ENCODE data around the gene MORN2.

MORN2 gene

DNA sequence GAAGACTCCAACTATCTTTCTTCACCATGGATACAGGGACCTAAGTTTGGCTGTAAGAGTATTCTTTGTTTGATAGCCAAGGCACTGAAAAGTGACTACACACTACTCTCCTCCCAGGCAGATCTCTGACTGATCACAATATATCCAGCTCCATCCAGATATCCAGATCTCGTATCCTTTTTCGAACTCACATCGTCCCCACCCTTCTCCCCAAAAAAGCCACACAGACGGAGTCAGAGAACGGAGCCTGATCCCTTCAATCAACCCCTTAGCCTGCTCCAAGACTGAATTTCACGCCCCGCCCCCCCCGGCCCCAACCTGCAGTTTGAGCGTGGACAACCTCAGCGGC lies 575 bp upstream of the MORN2 start:
- Histone ChIP-seq H3K9me2 (replicated peaks; ENCODE audit: low read depth, low read length) (no peaks in the 10 kb centered on the region), H3K36me3 (ENCODE audit: insufficient read depth, low read length) (no peaks in the 10 kb centered on the region), H3K4me1 (ENCODE audit: insufficient read depth, low read length, poor library complexity, severe bottlenecking) (peaks cover 7% of the 10 kb centered on the region), H4K20me1 (ENCODE audit: insufficient read depth, low read length, poor library complexity, severe bottlenecking) (no peaks in the 10 kb centered on the region), H3K27me3 (ENCODE audit: insufficient read depth, low read length, poor library complexity, severe bottlenecking) (no peaks in the 10 kb centered on the region), H2AFZ (ENCODE audit: low read length) (peak overlapping the region; percentile 99), H3K4me3 (ENCODE audit: low read length, poor library complexity, severe bottlenecking) (peak overlapping the region; percentile 89), H3K4me2 (ENCODE audit: low read depth, low read length, poor library complexity, severe bottlenecking) (peak overlapping the region; percentile 92), H3F3A (ENCODE audit: low read depth) (no peaks in the 10 kb centered on the region), H3K79me2 (ENCODE audit: insufficient read depth, low read length) (peaks cover 8% of the 10 kb centered on the region; the same call in 1 of the 2 replicates), H3K9ac (ENCODE audit: low read depth, low read length, poor library complexity, severe bottlenecking) (peak overlapping the region; percentile 73), H3K9me3 (ENCODE audit: insufficient read depth, low read depth, low read length) (no peaks in the 10 kb centered on the region; the same call in 1 of the 2 replicates)
- TF ChIP-seq EZH2phosphoT487 (IDR thresholded peaks at IDR 0.05; ENCODE audit: borderline replicate concordance), result no peak
- TF ChIP-seq, protein P1, sequence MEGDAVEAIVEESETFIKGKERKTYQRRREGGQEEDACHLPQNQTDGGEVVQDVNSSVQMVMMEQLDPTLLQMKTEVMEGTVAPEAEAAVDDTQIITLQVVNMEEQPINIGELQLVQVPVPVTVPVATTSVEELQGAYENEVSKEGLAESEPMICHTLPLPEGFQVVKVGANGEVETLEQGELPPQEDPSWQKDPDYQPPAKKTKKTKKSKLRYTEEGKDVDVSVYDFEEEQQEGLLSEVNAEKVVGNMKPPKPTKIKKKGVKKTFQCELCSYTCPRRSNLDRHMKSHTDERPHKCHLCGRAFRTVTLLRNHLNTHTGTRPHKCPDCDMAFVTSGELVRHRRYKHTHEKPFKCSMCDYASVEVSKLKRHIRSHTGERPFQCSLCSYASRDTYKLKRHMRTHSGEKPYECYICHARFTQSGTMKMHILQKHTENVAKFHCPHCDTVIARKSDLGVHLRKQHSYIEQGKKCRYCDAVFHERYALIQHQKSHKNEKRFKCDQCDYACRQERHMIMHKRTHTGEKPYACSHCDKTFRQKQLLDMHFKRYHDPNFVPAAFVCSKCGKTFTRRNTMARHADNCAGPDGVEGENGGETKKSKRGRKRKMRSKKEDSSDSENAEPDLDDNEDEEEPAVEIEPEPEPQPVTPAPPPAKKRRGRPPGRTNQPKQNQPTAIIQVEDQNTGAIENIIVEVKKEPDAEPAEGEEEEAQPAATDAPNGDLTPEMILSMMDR (conservative IDR thresholded peaks at IDR 0.05; ENCODE audit: low read length), result no peak

DNA sequence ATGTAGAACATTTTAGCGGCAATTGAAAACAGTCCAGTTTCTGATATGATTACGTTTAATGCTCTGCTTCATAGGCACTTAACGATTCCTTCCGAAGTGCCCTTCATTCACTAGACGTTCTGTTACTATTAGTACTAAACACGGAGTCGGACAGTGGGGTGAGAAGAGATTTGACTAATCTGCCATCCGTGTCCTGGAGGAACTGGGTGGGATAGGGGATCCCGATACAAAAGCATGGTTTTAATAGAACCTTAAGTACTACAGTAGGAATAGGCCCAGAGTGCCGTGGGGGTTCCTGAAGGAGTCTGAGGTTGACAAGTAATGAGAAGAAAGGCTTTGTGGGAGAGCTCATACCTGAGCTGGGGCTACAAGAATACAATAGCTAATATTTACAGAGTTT lies 631 bp downstream of the MORN2 start:
- no peaks in the 10 kb centered on the region; the same call in 1 of the 2 replicates for H3K9me3 ChIP-seq (ENCODE audit: insufficient read depth, low read depth, low read length)
- H2AFZ ChIP-seq (ENCODE audit: low read length), result peak overlapping the region; percentile 99
- H3K4me3 ChIP-seq (ENCODE audit: low read length, poor library complexity, severe bottlenecking), result peak overlapping the region; percentile 89
- H3K36me3 ChIP-seq (ENCODE audit: insufficient read depth, low read length), result no peaks in the 10 kb centered on the region
- H3K27me3 ChIP-seq (ENCODE audit: insufficient read depth, low read length, poor library complexity, severe bottlenecking), result no peaks in the 10 kb centered on the region
- H3K79me2 ChIP-seq (ENCODE audit: insufficient read depth, low read length), result peaks cover 8% of the 10 kb centered on the region; the same call in 1 of the 2 replicates
- H3K4me1 ChIP-seq (ENCODE audit: insufficient read depth, low read length, poor library complexity, severe bottlenecking), result peaks cover 7% of the 10 kb centered on the region
- TF ChIP-seq, protein P1 (conservative IDR thresholded peaks at IDR 0.05; ENCODE audit: low read length), result no peak
- no peak for TF ChIP-seq EZH2phosphoT487 (IDR thresholded peaks at IDR 0.05; ENCODE audit: borderline replicate concordance)
- no peaks in the 10 kb centered on the region for H3K9me2 ChIP-seq (replicated peaks; ENCODE audit: low read depth, low read length)
- H3F3A ChIP-seq (ENCODE audit: low read depth), result no peaks in the 10 kb centered on the region
- H4K20me1 ChIP-seq (ENCODE audit: insufficient read depth, low read length, poor library complexity, severe bottlenecking), result no peaks in the 10 kb centered on the region
- no peak overlapping the region for H3K9ac ChIP-seq (ENCODE audit: low read depth, low read length, poor library complexity, severe bottlenecking)
- H3K4me2 ChIP-seq (ENCODE audit: low read depth, low read length, poor library complexity, severe bottlenecking), result peak overlapping the region; percentile 92

DNA sequence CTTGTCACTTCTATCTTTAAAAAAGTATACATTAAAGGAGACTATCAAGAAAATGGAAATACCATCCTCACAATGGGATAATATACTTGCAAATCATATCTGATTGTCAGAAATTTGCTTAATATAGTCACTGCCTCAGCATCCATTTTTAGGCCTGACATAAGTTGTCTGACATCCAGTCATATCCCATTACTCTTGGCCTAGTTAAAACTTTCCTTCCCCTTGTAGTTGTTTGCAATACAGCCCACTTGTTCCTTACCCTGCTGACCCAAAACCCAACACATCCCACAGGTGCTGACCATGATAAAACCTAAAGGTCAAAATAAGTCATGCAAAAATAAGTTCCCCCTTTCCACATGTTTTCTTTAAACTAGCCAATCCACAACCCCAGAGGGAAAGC lies 10.3 kb downstream of the MORN2 start:
- Histone ChIP-seq H2AFZ (ENCODE audit: low read length) (no peak overlapping the region), H3K9me3 (ENCODE audit: insufficient read depth, low read depth, low read length) (no peaks in the 10 kb centered on the region), H3F3A (ENCODE audit: low read depth) (no peaks in the 10 kb centered on the region), H3K4me1 (ENCODE audit: insufficient read depth, low read length, poor library complexity, severe bottlenecking) (no peaks in the 10 kb centered on the region), H3K79me2 (ENCODE audit: insufficient read depth, low read length) (no peaks in the 10 kb centered on the region), H3K36me3 (ENCODE audit: insufficient read depth, low read length) (no peaks in the 10 kb centered on the region), H3K9me2 (replicated peaks; ENCODE audit: low read depth, low read length) (no peaks in the 10 kb centered on the region), H3K9ac (ENCODE audit: low read depth, low read length, poor library complexity, severe bottlenecking) (no peak overlapping the region), H3K27me3 (ENCODE audit: insufficient read depth, low read length, poor library complexity, severe bottlenecking) (no peaks in the 10 kb centered on the region), H3K4me2 (ENCODE audit: low read depth, low read length, poor library complexity, severe bottlenecking) (no peak overlapping the region), H3K4me3 (ENCODE audit: low read length, poor library complexity, severe bottlenecking) (no peak overlapping the region), H4K20me1 (ENCODE audit: insufficient read depth, low read length, poor library complexity, severe bottlenecking) (no peaks in the 10 kb centered on the region)
- TF ChIP-seq, protein P1 (conservative IDR thresholded peaks at IDR 0.05; ENCODE audit: low read length), result no peak
- TF ChIP-seq EZH2phosphoT487 (IDR thresholded peaks at IDR 0.05; ENCODE audit: borderline replicate concordance), result no peak

Measured in Loucy (cell line).